IMR-90 (cell line): Measurements from ENCODE around the gene FUT1. TPM values are rescaled to one million over a fixed set of nuclear protein-coding genes. Genes with fewer than 3 reads are reported as not detected.
A peak's percentile ranks its signal among the peaks of the same experiment; 100 is the strongest.

Source experiments
- ATAC-seq: fragments of 200-7000 bp; cut with Tn5 transposase; 2 replicates; pipeline ENCODE4 v1.9.1; 2020; ENCODE audit warnings: low read depth, mild to moderate bottlenecking, moderate library complexity
- BruUV-seq: library from RNA; stranded (reverse); fragments of 400-500 nt; replicated peaks from 2 replicates; lab custom pipeline; 2021; lab: Mats Ljungman, UMichigan
- CTCF ChIA-PET: fragments of 300-600 bp; formaldehyde crosslinking; extraction: SDS; loops from one replicate; lab custom pipeline; 2021; ENCODE audit warnings: antibody characterized with exemption; lab: Yijun Ruan, JAX
- POLR2A ChIA-PET: fragments of 300-600 bp; sonication (Branson Sonifier 250); formaldehyde crosslinking; loops from one replicate; lab custom pipeline; 2022; ENCODE audit warnings: antibody characterized with exemption; ENCODE audit not compliant: unreplicated experiment; lab: Charles Lee
- DNase-seq: peaks from one replicate; pipeline ENCODE4 v3.0.0; 2013
- H2AFZ ChIP-seq: replicated peaks from 2 replicates; pipeline ENCODE3; 2013; ENCODE audit warnings: low read length, mild to moderate bottlenecking; ENCODE audit not compliant: poor library complexity
- H2AK5ac ChIP-seq: 2 replicates; pipeline ENCODE4 v1.6.1; 2013; ENCODE audit warnings: low read depth, low read length, inconsistent platforms
- H2AK9ac ChIP-seq: replicated peaks from 2 replicates; pipeline ENCODE3; 2013; ENCODE audit warnings: mild to moderate bottlenecking, low read depth, low read length, moderate library complexity; ENCODE audit not compliant: poor library complexity
- H2BK120ac ChIP-seq: 2 replicates; pipeline ENCODE4 v1.6.1; 2013; ENCODE audit warnings: low read depth, low read length, inconsistent platforms
- H2BK15ac ChIP-seq: 3 replicates; pipeline ENCODE4 v1.6.1; 2013; ENCODE audit warnings: low read depth, low read length, inconsistent platforms
- H2BK20ac ChIP-seq: 2 replicates; pipeline ENCODE4 v1.6.1; 2013; ENCODE audit warnings: low read depth, mild to moderate bottlenecking, inconsistent platforms, low read length, moderate library complexity
- H2BK5ac ChIP-seq: 2 replicates; pipeline ENCODE4 v1.6.1; 2013; ENCODE audit warnings: mild to moderate bottlenecking, low read depth, low read length, inconsistent platforms; ENCODE audit not compliant: poor library complexity, severe bottlenecking
- H3K14ac ChIP-seq: replicated peaks from 2 replicates; pipeline ENCODE4 v1.6.1; 2013; ENCODE audit warnings: low read depth, low read length, inconsistent platforms
- H3K18ac ChIP-seq: 2 replicates; pipeline ENCODE4 v1.6.1; 2013; ENCODE audit warnings: low read depth, low read length, control low read depth
- H3K23ac ChIP-seq: 2 replicates; pipeline ENCODE4 v1.6.1; 2013; ENCODE audit warnings: low read depth, low read length, inconsistent platforms
- H3K27ac ChIP-seq: 2 replicates; pipeline ENCODE4 v1.5.1; 2013; ENCODE audit warnings: mild to moderate bottlenecking, control low read depth, low read length; ENCODE audit not compliant: insufficient read depth
- H3K27me3 ChIP-seq: 2 replicates; pipeline ENCODE4 v1.6.1; 2013; ENCODE audit warnings: low read length; ENCODE audit not compliant: control insufficient read depth, insufficient read depth
- H3K36me3 ChIP-seq: 2 replicates; pipeline ENCODE4 v1.6.1; 2013; ENCODE audit warnings: low read length, mixed read lengths; ENCODE audit not compliant: control insufficient read depth, insufficient read depth
- H3K4ac ChIP-seq: 2 replicates; pipeline ENCODE4 v1.6.1; 2013; ENCODE audit warnings: low read depth, low read length, inconsistent platforms
- H3K4me1 ChIP-seq: 2 replicates; pipeline ENCODE4 v1.6.1; 2013; ENCODE audit warnings: low read length, mixed read lengths; ENCODE audit not compliant: control insufficient read depth, insufficient read depth
- H3K4me2 ChIP-seq: 2 replicates; pipeline ENCODE4 v1.6.1; 2013; ENCODE audit warnings: low read depth, mild to moderate bottlenecking, control low read depth, low read length, moderate library complexity
- H3K4me3 ChIP-seq: 2 replicates; pipeline ENCODE4 v1.5.1; 2013; ENCODE audit warnings: low read depth, mild to moderate bottlenecking, control low read depth, low read length, moderate library complexity; ENCODE audit not compliant: insufficient read depth
- H3K56ac ChIP-seq: 2 replicates; pipeline ENCODE4 v1.6.1; 2013; ENCODE audit warnings: low read length, inconsistent platforms; ENCODE audit not compliant: insufficient read depth; ENCODE audit errors: extremely low read depth
- H3K79me1 ChIP-seq, 2 experiments: 2 replicates each; pipeline ENCODE4 v1.6.1; 2013; ENCODE audit warnings: low read length in 2 of 2, inconsistent platforms in 1 of 2, low read depth in 1 of 2
- H3K9ac ChIP-seq: 2 replicates; pipeline ENCODE4 v1.6.1; 2013; ENCODE audit warnings: low read depth, low read length, control low read depth
- H3K9me1 ChIP-seq: 2 replicates; pipeline ENCODE4 v1.6.1; 2013; ENCODE audit warnings: low read length, inconsistent platforms; ENCODE audit not compliant: insufficient read depth
- H3K9me3 ChIP-seq: 2 replicates; pipeline ENCODE4 v1.6.1; 2013; ENCODE audit warnings: low read length; ENCODE audit not compliant: control insufficient read depth, insufficient read depth
- H4K20me1 ChIP-seq: 2 replicates; pipeline ENCODE4 v1.6.1; 2013; ENCODE audit warnings: low read length, inconsistent platforms; ENCODE audit not compliant: insufficient read depth
- H4K5ac ChIP-seq: 2 replicates; pipeline ENCODE4 v1.6.1; 2013; ENCODE audit warnings: mild to moderate bottlenecking, low read depth, low read length, control low read depth
- H4K8ac ChIP-seq, 2 experiments: 2 replicates each; pipeline ENCODE4 v1.6.1; 2013; ENCODE audit warnings: low read depth in 2 of 2, low read length in 2 of 2, control low read depth in 1 of 2, inconsistent platforms in 1 of 2
- H4K91ac ChIP-seq: 2 replicates; pipeline ENCODE4 v1.6.1; 2013; ENCODE audit warnings: low read depth, low read length, inconsistent platforms; ENCODE audit not compliant: insufficient read depth
- ELK1 ChIP-seq: fragments of 150-350 bp; IDR thresholded peaks from 2 replicates; pipeline ENCODE4 v1.6.1; 2016; ENCODE audit warnings: low read depth, mild to moderate bottlenecking, low read length, moderate library complexity, borderline replicate concordance
- FOS ChIP-seq: fragments of 150-350 bp; IDR thresholded peaks from 2 replicates; pipeline ENCODE4 v1.6.1; 2016; ENCODE audit warnings: low read depth, low read length
- MXI1 ChIP-seq: IDR thresholded peaks from 2 replicates; pipeline ENCODE4 v1.6.1; 2012; ENCODE audit warnings: low read depth, mild to moderate bottlenecking, low read length, moderate library complexity, borderline replicate concordance
- RCOR1 ChIP-seq: IDR thresholded peaks from 2 replicates; pipeline ENCODE4 v1.6.1; 2012; ENCODE audit warnings: mild to moderate bottlenecking, low read length, improper control_type of control experiment; ENCODE audit not compliant: insufficient replicate concordance
- WGBS, 2 experiments: methylation state at CpG; one replicate each; pipeline versions ENCODE4 v1.1.5 to v1.1.7; 2013; ENCODE audit warnings: missing lambda C conversion rate in 2 of 2; ENCODE audit not compliant: insufficient read length in 1 of 2; ENCODE audit errors: extremely low coverage in 2 of 2; 5-methylcytosine and 5-hydroxymethylcytosine counted together
- dilution Hi-C: fragments of 300-500 bp; cut with HindIII; formaldehyde crosslinking; loops from one replicate; pipeline ENCODE4 v1.14.3; 2018; ENCODE audit warnings: low sequenced_read_pairs; ENCODE audit not compliant: unreplicated experiment
- in situ Hi-C: fragments of 300-500 bp; cut with MboI; formaldehyde crosslinking; loops from 3 replicates; pipeline ENCODE4 v1.14.3; 2019; ENCODE audit warnings: low sequenced_read_pairs, inconsistent platforms, mixed read lengths
- intact Hi-C: fragments of 100-400 bp; cut with micrococcal nuclease; formaldehyde crosslinking; loops from 2 replicates; pipeline ENCODE4 v1.10.0; 2022
- polyA plus RNA-seq, 3 experiments: library from polyadenylated mRNA; depleted of rRNA; stranded (reverse); fragments of >200 nt; gene quantifications; 2 replicates each; pipeline ENCODE4 v1.2.3, GENCODE V29; 2012; ENCODE audit warnings: low replicate concordance in 1 of 3
- total RNA-seq: library from RNA; depleted of rRNA; stranded (reverse); fragments of >200 nt; gene quantifications from 2 replicates; pipeline ENCODE4 v1.2.3, GENCODE V29; 2012

Gene FUT1
- total and polyA plus RNA-seq, 2 of the 4 experiments (the other 2 are of a cell fraction) = 0.09 to 0.18 TPM

GRCh38 chr19:48741129-48741999, 11.1 kb downstream of the FUT1 start:
- no peak overlapping the region for H2BK5ac ChIP-seq
- peaks cover 19% of the 10 kb centered on the region for H3K27me3 ChIP-seq
- no peak overlapping the region for H3K9ac ChIP-seq
- H3K23ac ChIP-seq = no peak overlapping the region
- H3K9me3 ChIP-seq = no peaks in the 10 kb centered on the region
- dilution Hi-C loops (no loop called here), in situ Hi-C loops (no loop called here), intact Hi-C loops (no loop called here)
- H3K9me1 ChIP-seq = peaks cover 3% of the 10 kb centered on the region
- H3K4me1 ChIP-seq = peaks cover 5% of the 10 kb centered on the region
- no peak overlapping the region for H3K4ac ChIP-seq
- ATAC-seq (no peak), DNase-seq (no peak)
- no peak overlapping the region for H4K5ac ChIP-seq
- no peak overlapping the region; a peak in 1 of 4 replicates for H4K8ac ChIP-seq
- H2AK5ac ChIP-seq = no peak overlapping the region
- H3K79me1 ChIP-seq = no peaks in the 10 kb centered on the region
- H3K36me3 ChIP-seq = no peaks in the 10 kb centered on the region
- H3K27ac ChIP-seq = no peak overlapping the region
- WGBS, 2 experiments = 33% methylated on average over 23 of the region's 35 CpGs; no CpG with 5 or more reads in 1 of the 2 experiments
- no peak overlapping the region for H3K14ac ChIP-seq
- H2BK15ac ChIP-seq = no peak overlapping the region
- no peak overlapping the region for H2AK9ac ChIP-seq
- BruUV-seq = no TSS peak
- no peak overlapping the region for H3K18ac ChIP-seq
- peak overlapping the region; percentile 56 for H2AFZ ChIP-seq
- no peak overlapping the region for H2BK120ac ChIP-seq
- no peak overlapping the region for H3K4me3 ChIP-seq
- H4K20me1 ChIP-seq = no peaks in the 10 kb centered on the region
- TF ChIP-seq ELK1 = no peak
- no peak for TF ChIP-seq MXI1
- TF ChIP-seq RCOR1 = no peak
- no peak for TF ChIP-seq FOS
- ChIA-PET CTCF (no interaction called here), POLR2A (no interaction called here)
- no peak overlapping the region for H4K91ac ChIP-seq
- H2BK20ac ChIP-seq = no peak overlapping the region
- H3K4me2 ChIP-seq = no peak overlapping the region
- no peak overlapping the region for H3K56ac ChIP-seq
